AG04450 (cell line): ENCODE results near the gene ATG7. TPM values are rescaled to one million over a fixed set of nuclear protein-coding genes. Genes with fewer than 3 reads are reported as not detected.
"Not testable (repeated sequence)": the region's sequence is repeated elsewhere in the genome, so short reads cannot be mapped to it uniquely, and the experiment has no call there.

Experiments
- CTCF ChIA-PET: fragments of 300-600, 350-600 bp; formaldehyde crosslinking; extraction: SDS; loops from one replicate; lab custom pipeline; 2022; ENCODE audit warnings: antibody characterized with exemption, inconsistent platforms; lab: Charles Lee
- POLR2A ChIA-PET: fragments of 350-600 bp; formaldehyde crosslinking; extraction: SDS; loops from one replicate; lab custom pipeline; 2021; ENCODE audit warnings: antibody characterized with exemption, inconsistent platforms; lab: Yijun Ruan, JAX
- DNase-seq: peaks from one replicate; pipeline ENCODE4 v3.0.0-alpha.2; 2011; ENCODE audit warnings: low read depth, low spot score
- H3K27ac ChIP-seq: one replicate; pipeline ENCODE4 v1.5.1; 2012; ENCODE audit warnings: low read depth, low read length, control low read depth
- H3K27me3 ChIP-seq: one replicate; pipeline ENCODE4 v1.6.0; 2012; ENCODE audit warnings: low read length; ENCODE audit not compliant: control insufficient read depth, insufficient read depth
- H3K4me3 ChIP-seq: 2 replicates; pipeline ENCODE4 v1.5.1; 2011; ENCODE audit warnings: mild to moderate bottlenecking, low read depth, low read length, control low read depth
- H3K9me3 ChIP-seq: 2 replicates; pipeline ENCODE4 v1.5.1; 2012; ENCODE audit warnings: low read length; ENCODE audit not compliant: control insufficient read depth, insufficient read depth
- polyA plus RNA-seq: library from polyadenylated mRNA; depleted of rRNA; stranded (reverse); fragments of >200 nt; gene quantifications from 2 replicates; pipeline ENCODE4 v1.2.3, GENCODE V29; 2011
- TF ChIP-seq, protein P1 (sequence below): IDR thresholded peaks from 2 replicates; pipeline ENCODE4 v1.5.1; 2011; ENCODE audit warnings: low read depth, low read length, control low read depth, inconsistent platforms

ATG7 gene
- polyA plus RNA-seq, 1 experiment, result 51.7 TPM

DNA sequence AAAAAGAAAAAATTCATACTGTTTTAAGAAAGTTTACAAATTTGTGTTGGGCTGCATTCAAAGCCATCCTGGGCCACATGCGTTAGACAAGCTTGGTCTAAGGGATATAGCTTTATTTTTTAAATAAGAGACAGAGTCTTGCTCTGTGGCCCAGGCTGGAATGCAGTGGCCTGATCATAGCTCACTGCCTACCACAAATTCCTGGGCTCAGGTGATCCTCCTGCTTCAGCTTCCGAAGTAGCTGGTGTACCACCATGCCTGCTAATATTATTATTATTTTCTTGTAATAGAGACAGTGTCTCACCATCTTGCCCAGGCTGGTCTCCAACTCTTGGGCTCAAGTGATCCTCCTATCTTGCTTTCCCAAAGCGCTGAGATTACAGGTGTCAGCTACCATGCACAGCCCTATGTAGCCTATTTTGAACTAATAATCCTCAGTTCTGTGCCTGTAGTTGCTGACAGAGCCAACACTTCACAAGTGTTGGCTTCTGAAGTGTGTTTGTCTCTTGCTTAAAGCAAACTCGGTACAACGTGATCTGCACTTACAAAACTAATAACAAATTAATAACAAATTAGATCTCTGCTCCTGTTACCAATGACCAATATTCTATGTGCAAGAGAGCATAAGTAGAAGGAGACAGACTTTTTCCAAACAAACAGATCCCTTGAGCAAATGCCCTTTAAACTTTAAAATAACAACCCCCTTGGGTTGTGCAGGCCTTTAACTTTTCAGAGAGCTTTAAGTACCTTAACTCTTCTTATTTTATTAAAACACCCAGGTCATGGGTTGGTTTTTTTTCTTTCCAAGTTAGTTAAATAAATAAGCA, 236.4 kb downstream of the ATG7 start:
- no peak for DNase-seq
- Histone ChIP-seq H3K27ac (peak overlapping the region; percentile 94), H3K4me3 (no peak overlapping the region), H3K27me3 (no peaks in the 10 kb centered on the region), H3K9me3 (no peaks in the 10 kb centered on the region; the same call in 1 of the 2 replicates)
- TF ChIP-seq, protein P1, sequence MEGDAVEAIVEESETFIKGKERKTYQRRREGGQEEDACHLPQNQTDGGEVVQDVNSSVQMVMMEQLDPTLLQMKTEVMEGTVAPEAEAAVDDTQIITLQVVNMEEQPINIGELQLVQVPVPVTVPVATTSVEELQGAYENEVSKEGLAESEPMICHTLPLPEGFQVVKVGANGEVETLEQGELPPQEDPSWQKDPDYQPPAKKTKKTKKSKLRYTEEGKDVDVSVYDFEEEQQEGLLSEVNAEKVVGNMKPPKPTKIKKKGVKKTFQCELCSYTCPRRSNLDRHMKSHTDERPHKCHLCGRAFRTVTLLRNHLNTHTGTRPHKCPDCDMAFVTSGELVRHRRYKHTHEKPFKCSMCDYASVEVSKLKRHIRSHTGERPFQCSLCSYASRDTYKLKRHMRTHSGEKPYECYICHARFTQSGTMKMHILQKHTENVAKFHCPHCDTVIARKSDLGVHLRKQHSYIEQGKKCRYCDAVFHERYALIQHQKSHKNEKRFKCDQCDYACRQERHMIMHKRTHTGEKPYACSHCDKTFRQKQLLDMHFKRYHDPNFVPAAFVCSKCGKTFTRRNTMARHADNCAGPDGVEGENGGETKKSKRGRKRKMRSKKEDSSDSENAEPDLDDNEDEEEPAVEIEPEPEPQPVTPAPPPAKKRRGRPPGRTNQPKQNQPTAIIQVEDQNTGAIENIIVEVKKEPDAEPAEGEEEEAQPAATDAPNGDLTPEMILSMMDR, result no peak
- CTCF ChIA-PET, result interaction anchor here (0.6 to 3.6 kb wide), 5 partner anchors 70 to 160 kb away, joined by 3 to 17 read pairs (median 5); no protein-coding TSS in a partner anchor
- POLR2A ChIA-PET, result interaction anchor here (0.6 to 2.3 kb wide), 16 partner anchors 10 to 129 kb away, joined by 3 to 20 read pairs (median 4); no protein-coding TSS in a partner anchor

GRCh38 chr3:11509173-11510000, 237.2 kb downstream of the ATG7 start:
- Histone ChIP-seq H3K9me3 (no peaks in the 10 kb centered on the region; the same call in 1 of the 2 replicates), H3K27me3 (no peaks in the 10 kb centered on the region), H3K27ac (peak overlapping the region; percentile 87), H3K4me3 (no peak overlapping the region)
- TF ChIP-seq, protein P1, result peak; percentile 40
- CTCF ChIA-PET, result interaction anchor here (0.6 to 3.6 kb wide), 4 partner anchors 70 to 142 kb away, joined by 3 to 17 read pairs (median 10); no protein-coding TSS in a partner anchor
- peak; percentile 93 for DNase-seq
- POLR2A ChIA-PET, result interaction anchor here (0.5 to 2.3 kb wide), 16 partner anchors 10 to 132 kb away, joined by 3 to 20 read pairs (median 4); no protein-coding TSS in a partner anchor

DNA sequence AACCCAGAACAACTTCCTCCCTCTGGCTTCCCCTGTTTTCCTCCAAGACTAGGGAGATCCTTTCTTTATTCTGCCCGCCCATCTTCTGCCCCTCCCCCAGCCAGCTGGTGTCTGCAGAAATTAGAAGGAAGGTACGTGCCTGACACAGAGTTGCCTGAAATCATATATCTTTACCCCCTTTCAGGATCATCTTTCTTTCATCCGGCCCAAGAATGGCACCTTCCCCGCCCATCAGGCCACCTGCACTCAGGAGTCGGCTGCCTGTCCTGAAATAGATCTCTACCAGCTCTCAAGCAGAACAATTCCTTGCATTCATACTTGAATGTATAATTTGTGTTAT, 237.8 kb downstream of the ATG7 start:
- POLR2A ChIA-PET, result interaction anchor here (1.2 to 1.6 kb wide), 2 partner anchors 20 to 39 kb away, joined by 3 to 9 read pairs; no protein-coding TSS in a partner anchor
- Histone ChIP-seq H3K27me3 (no peaks in the 10 kb centered on the region), H3K27ac (peak overlapping the region; percentile 87), H3K4me3 (no peak overlapping the region), H3K9me3 (no peaks in the 10 kb centered on the region; the same call in 1 of the 2 replicates)
- CTCF ChIA-PET, result interaction anchor here (3.6 kb wide), 1 partner anchor 142 kb away, joined by 17 read pairs; no protein-coding TSS in a partner anchor
- DNase-seq, result no peak
- TF ChIP-seq, protein P1, result no peak

DNA sequence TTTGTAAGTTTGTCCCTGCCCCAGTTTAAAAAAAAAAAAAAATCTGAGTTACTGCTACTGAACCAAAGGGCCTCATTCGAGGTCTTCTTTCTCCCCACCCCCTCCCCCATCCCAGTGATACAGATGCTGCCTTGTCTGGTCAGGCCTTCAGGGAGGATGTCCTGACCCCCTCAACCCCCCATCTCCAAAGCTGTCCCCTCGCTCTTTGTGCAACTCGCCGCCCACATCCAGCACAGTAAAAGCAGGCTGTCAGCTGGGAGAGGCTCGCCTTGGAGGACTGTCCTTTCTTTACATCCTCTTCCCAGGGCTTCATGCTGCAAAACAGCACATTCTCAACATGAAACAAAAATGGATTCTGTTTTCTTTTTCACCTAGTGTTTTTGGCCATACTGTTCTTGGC, 238.2 kb downstream of the ATG7 start:
- no peaks in the 10 kb centered on the region for H3K27me3 ChIP-seq
- no peak overlapping the region for H3K4me3 ChIP-seq
- TF ChIP-seq, protein P1, result no peak
- DNase-seq, result no peak
- ChIA-PET POLR2A (interaction anchor here (1.2 kb wide), 1 partner anchor 38 kb away, joined by 3 read pairs; no protein-coding TSS in a partner anchor), CTCF (interaction anchor here (3.6 kb wide), 1 partner anchor 141 kb away, joined by 17 read pairs; no protein-coding TSS in a partner anchor)
- no peaks in the 10 kb centered on the region; the same call in 1 of the 2 replicates for H3K9me3 ChIP-seq
- peak overlapping the region; percentile 87 for H3K27ac ChIP-seq

DNA sequence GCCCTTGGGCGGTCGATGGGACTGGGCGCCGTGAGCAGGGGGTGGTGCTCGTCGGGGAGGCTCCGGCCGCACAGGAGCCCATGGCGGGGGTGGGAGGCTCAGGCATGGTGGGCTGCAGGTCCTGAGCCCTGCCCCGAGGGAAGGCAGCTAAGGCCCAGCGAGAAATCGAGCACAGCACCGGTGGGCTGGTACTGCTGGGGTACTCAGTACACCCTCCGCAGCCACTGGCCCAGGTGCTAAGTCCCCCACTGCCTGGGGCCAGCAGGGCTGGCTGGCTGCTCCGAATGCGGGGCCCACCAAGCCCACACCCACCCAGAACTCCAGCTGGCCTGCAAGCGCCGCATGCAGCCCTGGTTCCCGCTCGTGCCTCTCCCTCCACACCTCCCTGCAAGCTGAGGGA, 239.4 kb downstream of the ATG7 start:
- H3K27me3 ChIP-seq, POLR2A ChIA-PET, H3K27ac ChIP-seq, H3K4me3 ChIP-seq, DNase-seq, CTCF ChIA-PET, H3K9me3 ChIP-seq: not testable (repeated sequence)

DNA sequence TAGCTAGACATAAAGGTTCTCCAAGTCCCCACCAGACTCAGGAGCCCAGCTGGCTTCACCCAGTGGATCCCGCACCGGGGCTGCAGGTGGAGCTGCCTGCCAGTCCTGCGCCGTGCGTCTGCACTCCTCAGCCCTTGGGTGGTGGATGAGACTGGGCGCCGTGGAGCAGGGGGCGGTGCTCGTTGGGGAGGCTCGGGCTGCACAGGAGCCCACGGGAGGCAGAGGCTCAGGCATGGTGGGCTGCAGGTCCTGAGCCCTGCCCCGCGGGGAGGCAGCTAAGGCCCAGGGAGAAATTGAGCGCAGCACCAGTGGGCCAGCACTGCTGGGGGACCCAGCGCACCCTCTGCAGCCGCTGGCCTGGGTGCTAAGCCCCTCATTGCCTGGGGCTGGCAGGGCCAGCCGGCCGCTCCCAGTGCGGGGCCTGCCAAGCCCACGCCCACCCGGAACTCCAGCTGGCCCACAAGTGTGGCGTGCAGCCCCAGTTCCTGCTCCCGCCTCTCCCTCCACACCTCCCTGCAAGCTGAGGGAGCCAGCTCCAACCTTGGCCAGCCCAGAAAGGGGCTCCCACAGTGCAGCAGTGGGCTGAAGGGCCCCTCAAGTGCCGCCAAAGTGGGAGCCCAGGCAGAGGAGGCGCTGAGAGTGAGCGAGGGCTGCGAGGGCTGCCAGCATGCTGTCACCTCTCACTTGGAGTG, 241.1 kb downstream of the ATG7 start:
- H3K4me3 ChIP-seq, DNase-seq, POLR2A ChIA-PET, H3K27ac ChIP-seq, H3K27me3 ChIP-seq, H3K9me3 ChIP-seq: not testable (repeated sequence)
- CTCF ChIA-PET, result interaction anchor here (0.6 kb wide), 1 partner anchor 27 kb away, joined by 4 read pairs; no protein-coding TSS in a partner anchor
